Measurements from ENCODE around the gene GLO1. TPM values are rescaled to one million over a fixed set of nuclear protein-coding genes. Genes with fewer than 3 reads are reported as not detected.

Gene GLO1
- total RNA-seq, 4 donors from 2014 or later, result 43.5 to 124 (median 80.7) TPM

- no peak overlapping the region for H3K4me3 ChIP-seq
- no peaks in the 10 kb centered on the region for H3K36me3 ChIP-seq
- no peaks in the 10 kb centered on the region for H3K4me1 ChIP-seq
- no peak for TF ChIP-seq POLR2AphosphoS5 (IDR thresholded peaks at IDR 0.05)
- TF ChIP-seq EP300 (IDR thresholded peaks at IDR 0.05), result no peak
- TF ChIP-seq, protein P1, sequence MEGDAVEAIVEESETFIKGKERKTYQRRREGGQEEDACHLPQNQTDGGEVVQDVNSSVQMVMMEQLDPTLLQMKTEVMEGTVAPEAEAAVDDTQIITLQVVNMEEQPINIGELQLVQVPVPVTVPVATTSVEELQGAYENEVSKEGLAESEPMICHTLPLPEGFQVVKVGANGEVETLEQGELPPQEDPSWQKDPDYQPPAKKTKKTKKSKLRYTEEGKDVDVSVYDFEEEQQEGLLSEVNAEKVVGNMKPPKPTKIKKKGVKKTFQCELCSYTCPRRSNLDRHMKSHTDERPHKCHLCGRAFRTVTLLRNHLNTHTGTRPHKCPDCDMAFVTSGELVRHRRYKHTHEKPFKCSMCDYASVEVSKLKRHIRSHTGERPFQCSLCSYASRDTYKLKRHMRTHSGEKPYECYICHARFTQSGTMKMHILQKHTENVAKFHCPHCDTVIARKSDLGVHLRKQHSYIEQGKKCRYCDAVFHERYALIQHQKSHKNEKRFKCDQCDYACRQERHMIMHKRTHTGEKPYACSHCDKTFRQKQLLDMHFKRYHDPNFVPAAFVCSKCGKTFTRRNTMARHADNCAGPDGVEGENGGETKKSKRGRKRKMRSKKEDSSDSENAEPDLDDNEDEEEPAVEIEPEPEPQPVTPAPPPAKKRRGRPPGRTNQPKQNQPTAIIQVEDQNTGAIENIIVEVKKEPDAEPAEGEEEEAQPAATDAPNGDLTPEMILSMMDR (IDR thresholded peaks at IDR 0.05), result no peak
- TF ChIP-seq POLR2A (IDR thresholded peaks at IDR 0.05), result no peak
- H3K9me3 ChIP-seq, result no peaks in the 10 kb centered on the region
- WGBS, result 84% methylated on average over 3 of the region's 3 CpGs
- peaks cover 11% of the 10 kb centered on the region for H3K27me3 ChIP-seq
- no peak overlapping the region for H3K27ac ChIP-seq
- no peak for DNase-seq (ENCODE audit: low spot score in 2 of 2)
Measured at GRCh38 chr6:38736951-38737350, 34.0 kb upstream of the GLO1 start.

DNA sequence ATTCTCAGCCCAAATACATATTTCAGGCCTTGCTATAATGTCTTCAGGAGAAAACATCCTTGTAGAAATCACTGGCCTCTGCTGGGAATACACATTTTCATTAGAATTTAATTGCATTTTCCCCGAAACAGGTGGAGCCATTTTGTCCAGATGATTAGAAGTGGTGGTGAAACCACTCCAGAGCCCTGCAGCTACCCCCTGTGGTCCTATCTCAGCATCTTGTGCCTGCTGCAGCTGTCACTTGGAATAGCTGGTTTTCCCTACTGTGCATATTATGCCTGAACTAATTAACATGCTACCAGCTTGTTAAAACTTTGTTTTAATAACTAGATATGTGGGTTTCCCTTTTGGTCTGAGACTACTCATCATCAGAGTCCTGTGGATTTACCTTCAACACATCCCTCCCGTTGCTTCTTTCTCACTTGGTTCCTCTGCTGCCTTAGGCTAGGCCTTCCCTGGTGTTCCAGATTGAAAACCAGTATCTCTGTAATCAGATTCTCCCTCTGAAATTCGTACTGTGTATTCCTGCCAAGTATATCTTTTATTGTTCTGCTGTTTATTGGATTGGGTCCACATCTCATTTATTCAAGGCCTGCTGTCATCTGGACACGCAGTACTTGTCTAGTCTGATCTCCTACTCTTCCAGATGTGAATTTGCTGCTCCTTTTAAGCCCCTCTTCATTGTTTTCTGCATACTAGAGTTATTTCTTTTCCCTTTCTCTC lies 27.4 kb upstream of the GLO1 start:
- Histone ChIP-seq H3K27me3 (no peaks in the 10 kb centered on the region), H3K36me3 (no peaks in the 10 kb centered on the region), H3K4me3 (no peak overlapping the region), H3K4me1 (no peaks in the 10 kb centered on the region), H3K27ac (no peak overlapping the region), H3K9me3 (no peaks in the 10 kb centered on the region)
- WGBS, result 39% methylated on average over 4 of the region's 4 CpGs
- TF ChIP-seq POLR2AphosphoS5 (IDR thresholded peaks at IDR 0.05) (no peak), POLR2A (IDR thresholded peaks at IDR 0.05) (no peak), EP300 (IDR thresholded peaks at IDR 0.05) (no peak)
- TF ChIP-seq, protein P1 (IDR thresholded peaks at IDR 0.05), result no peak
- DNase-seq (ENCODE audit: low spot score in 2 of 2), result no peak

DNA sequence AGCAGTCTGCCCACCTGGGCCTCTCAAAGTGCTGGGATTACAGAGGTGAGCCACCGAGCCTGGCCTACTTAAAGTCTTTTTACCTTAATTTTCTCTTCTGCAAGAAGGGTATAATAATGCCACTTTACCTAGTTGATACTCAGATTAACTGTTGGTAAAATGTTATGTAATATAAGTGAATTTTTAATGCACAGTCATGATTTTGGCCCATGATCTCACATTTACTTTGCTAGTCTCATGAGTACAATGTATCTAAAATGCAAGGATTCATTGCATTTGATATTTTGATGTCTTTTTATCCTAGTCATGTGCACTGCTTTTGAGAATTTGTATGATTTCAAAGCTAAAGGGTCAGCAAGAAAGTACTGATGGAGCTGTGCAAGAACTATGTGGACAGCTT lies 25.3 kb upstream of the GLO1 start:
- TF ChIP-seq POLR2A (IDR thresholded peaks at IDR 0.05), result no peak
- no peak for TF ChIP-seq POLR2AphosphoS5 (IDR thresholded peaks at IDR 0.05)
- TF ChIP-seq, protein P1 (IDR thresholded peaks at IDR 0.05), result no peak
- no peak for TF ChIP-seq EP300 (IDR thresholded peaks at IDR 0.05)
- Histone ChIP-seq H3K4me3 (no peak overlapping the region), H3K27ac (no peak overlapping the region), H3K4me1 (no peaks in the 10 kb centered on the region), H3K27me3 (no peaks in the 10 kb centered on the region), H3K9me3 (no peaks in the 10 kb centered on the region), H3K36me3 (no peaks in the 10 kb centered on the region)
- no peak for DNase-seq (ENCODE audit: low spot score in 2 of 2)
- WGBS, result 100% methylated on average over 1 of the region's 1 CpG

DNA sequence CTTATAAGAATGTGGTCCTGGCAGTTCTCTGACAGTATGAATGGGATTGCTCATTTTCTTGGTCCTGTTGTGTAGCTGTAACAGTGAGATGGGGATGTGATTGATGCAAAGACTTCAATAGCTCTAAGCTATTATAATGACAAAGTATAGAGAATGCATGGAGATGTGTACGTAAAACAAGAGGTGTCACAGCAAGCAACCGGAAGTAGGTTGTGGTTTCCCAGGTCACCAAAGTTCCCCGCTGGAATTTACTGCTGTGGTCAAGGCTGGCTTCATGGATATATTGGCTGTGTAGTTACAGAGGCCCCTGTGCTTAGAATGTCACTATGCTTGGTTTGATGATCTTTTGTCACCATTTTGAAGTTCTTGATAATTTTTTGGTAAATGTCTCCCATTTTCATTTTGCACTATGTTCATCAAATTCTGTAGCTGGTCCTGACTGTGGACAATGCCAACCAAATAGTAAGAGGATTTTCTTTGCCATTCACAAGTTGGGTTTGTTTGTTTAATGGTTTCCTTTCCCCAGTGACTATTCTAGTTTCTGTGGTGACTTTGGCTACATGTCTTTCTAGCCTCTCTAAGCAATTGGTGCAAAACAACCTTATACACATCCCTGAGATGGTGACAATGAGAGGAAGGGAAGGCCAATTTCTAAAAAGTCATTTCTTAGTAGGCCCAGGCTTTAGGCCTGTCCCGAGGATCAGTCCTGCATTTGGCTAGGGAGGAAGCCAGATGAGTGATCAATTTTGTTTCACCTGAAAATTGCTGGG lies 22.7 kb upstream of the GLO1 start:
- no peak for DNase-seq (ENCODE audit: low spot score in 2 of 2)
- Histone ChIP-seq H3K4me3 (no peak overlapping the region), H3K9me3 (no peaks in the 10 kb centered on the region), H3K27ac (no peak overlapping the region), H3K4me1 (no peaks in the 10 kb centered on the region), H3K27me3 (peaks cover under 1% of the 10 kb centered on the region), H3K36me3 (no peaks in the 10 kb centered on the region)
- WGBS, result 77% methylated on average over 4 of the region's 4 CpGs
- TF ChIP-seq POLR2A (IDR thresholded peaks at IDR 0.05) (no peak), EP300 (IDR thresholded peaks at IDR 0.05) (no peak), POLR2AphosphoS5 (IDR thresholded peaks at IDR 0.05) (no peak)
- TF ChIP-seq, protein P1 (IDR thresholded peaks at IDR 0.05), result no peak

DNA sequence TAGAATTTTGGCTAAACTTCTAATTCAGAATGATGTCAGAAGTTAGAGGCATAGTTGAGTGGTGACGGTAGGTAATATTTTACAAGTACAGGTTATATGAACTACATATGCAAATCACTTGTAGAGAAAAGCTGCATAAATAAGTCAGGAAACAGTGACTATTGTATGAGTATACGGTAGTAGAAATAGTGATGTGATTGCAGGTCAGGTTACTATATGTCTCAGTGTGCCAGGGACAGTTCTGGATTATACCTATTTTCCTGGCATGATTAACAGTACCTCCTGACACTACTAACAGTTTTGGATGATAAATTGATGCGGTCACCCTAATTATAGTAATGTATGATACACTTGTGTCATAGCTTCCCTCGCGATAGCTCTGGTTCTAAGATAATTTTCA lies 21.4 kb upstream of the GLO1 start:
- WGBS, result 68% methylated on average over 5 of the region's 5 CpGs
- Histone ChIP-seq H3K9me3 (no peaks in the 10 kb centered on the region), H3K4me1 (no peaks in the 10 kb centered on the region), H3K27ac (no peak overlapping the region), H3K4me3 (no peak overlapping the region), H3K27me3 (peaks cover 13% of the 10 kb centered on the region), H3K36me3 (no peaks in the 10 kb centered on the region)
- no peak for DNase-seq (ENCODE audit: low spot score in 2 of 2)
- TF ChIP-seq, protein P1 (IDR thresholded peaks at IDR 0.05), result no peak
- TF ChIP-seq POLR2AphosphoS5 (IDR thresholded peaks at IDR 0.05) (no peak), EP300 (IDR thresholded peaks at IDR 0.05) (no peak), POLR2A (IDR thresholded peaks at IDR 0.05) (no peak)
